IPS DF 4.7 (cell line): Measurements from ENCODE around the gene GNB3.
"Not testable (repeated sequence)": the region's sequence is repeated elsewhere in the genome, so short reads cannot be mapped to it uniquely, and the experiment has no call there.

Source experiments
- DNase-seq: peaks from one replicate; pipeline ENCODE4 v3.0.0-alpha.2; 2013; ENCODE audit warnings: low spot score; ENCODE audit errors: extremely low read depth

The GNB3 gene

GRCh38 chr12:6879824-6880223, 39.1 kb downstream of the GNB3 start:
- not testable (repeated sequence) for DNase-seq

- no peak for DNase-seq
These were observed 42.5 kb downstream of the GNB3 start for GRCh38 chr12:6883252-6883651.

GRCh38 chr12:6883683-6884082, 43.0 kb downstream of the GNB3 start:
- no peak for DNase-seq

- DNase-seq = no peak
These were observed 43.8 kb downstream of the GNB3 start for GRCh38 chr12:6884539-6884938.

- DNase-seq = not testable (repeated sequence)
These were observed 45.7 kb downstream of the GNB3 start for GRCh38 chr12:6886206-6886999.

GRCh38 chr12:6887460-6887859, 46.7 kb downstream of the GNB3 start:
- DNase-seq = no peak

- DNase-seq = no peak
These were observed 47.6 kb downstream of the GNB3 start for GRCh38 chr12:6888360-6888759.

GRCh38 chr12:6888794-6889193, 48.1 kb downstream of the GNB3 start:
- not testable (repeated sequence) for DNase-seq

- not testable (repeated sequence) for DNase-seq
These were observed 49.2 kb downstream of the GNB3 start for GRCh38 chr12:6889775-6890573.

GRCh38 chr12:6890789-6891645, 50.3 kb downstream of the GNB3 start:
- no peak for DNase-seq

GRCh38 chr12:6891646-6892001, 50.9 kb downstream of the GNB3 start:
- DNase-seq = no peak

GRCh38 chr12:6892683-6893082, 52.0 kb downstream of the GNB3 start:
- DNase-seq = not testable (repeated sequence)

GRCh38 chr12:6894321-6894720, 53.6 kb downstream of the GNB3 start:
- no peak for DNase-seq
